ENCODE data around the gene STK24.
A peak's percentile ranks its signal among the peaks of the same experiment; 100 is the strongest.

Gene STK24

DNA sequence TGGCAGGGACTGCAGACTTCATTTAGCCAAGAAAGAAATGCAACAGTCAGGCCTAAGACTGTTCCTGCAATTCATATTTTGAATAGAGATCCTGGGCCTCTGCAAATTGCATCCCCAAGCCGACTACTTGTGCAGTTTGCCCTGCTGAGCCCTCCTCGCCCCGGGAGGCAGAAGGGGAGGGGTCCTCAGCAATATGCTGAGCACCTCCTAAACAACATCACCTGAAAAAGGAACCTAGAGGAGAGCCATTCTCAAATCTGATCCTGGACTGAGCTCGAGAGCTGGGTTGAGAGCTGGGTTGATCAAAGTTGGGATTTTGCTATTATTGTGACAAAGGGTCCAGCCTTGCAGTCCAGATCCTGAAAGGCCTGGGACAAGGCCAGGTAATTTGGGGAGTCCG lies 129.8 kb downstream of the STK24 start:
- no peak for DNase-seq

DNA sequence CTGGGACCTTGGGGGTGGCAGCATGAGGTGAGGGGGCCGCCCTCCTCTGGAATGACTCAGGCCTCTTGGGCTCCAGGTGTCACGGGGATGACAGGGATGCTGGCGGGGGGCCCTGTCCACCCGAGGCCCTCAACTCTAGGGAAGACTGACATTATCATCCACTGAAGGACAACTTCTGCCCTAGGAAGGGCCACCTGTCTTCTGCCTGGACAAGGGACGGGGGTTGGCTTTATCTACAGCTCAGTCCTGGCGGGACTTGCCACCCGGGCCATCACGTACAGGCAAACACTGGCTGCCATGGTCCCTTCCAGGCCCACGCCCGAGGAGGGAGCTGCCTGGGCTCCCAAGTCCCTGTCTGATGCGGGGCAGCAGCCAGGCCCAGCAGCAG lies 130.7 kb downstream of the STK24 start:
- no peak for DNase-seq

DNA sequence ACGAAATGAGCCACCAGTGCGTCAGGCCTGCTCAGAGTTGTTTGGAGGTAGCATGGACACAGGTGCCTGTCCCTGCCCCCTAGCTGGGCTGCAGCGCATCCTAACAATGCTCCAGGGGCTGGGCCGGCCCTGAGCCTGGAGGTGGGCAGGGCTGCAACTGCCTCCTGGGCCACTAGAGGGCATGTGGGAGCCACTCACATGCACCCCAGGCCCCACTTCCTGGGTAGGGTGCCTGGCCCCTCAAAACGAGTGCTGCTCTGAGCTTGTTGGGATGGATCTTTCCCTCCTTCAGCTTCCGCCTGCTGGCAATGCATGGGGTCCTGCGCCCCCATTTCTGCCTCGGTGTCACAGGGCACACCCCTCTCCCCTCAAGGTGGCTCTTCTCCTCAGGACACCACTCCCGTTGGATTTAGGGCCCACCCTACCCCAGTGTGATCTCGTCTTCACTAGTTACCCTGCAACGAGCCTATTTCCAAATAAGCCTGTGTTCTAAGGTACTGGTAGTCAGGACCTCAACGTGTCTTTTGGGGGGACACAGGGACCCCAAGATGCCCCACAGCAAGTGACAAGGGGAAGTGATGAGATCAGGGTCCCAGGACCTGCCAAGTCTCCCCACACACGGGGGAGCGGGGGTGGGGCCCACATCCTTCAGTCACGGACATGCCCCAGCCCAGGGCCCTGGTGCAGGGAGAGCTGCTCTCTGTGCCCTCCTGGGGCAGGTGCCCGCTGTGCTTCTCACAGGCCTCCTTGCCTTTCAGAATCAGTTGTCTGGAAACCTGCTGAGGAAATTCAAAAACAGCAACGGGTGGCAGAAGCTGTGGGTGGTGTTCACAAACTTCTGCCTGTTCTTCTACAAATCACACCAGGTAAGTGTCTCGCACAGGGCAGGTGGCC lies 131.3 kb downstream of the STK24 start:
- peak; percentile 52 for DNase-seq

DNA sequence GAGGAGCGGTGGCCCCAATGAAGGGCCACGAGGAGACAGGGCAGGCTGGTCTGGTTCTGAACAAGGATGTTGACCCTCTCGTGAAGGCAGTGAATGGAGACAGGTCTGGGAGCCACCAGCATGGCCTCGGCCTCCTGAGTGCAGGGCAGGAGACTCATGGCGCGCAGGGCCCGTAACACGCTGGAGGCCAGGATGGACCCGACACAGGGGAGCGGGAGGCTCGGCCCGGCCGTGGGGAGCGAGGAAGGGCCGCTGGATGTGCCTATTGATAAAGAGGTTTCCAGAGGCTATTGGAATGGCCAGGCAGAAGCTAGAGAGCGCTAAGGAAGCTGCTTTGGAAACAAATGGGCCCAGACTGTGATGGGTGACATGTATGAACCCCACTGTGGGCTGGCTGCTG lies 132.5 kb downstream of the STK24 start:
- DNase-seq, result no peak

DNA sequence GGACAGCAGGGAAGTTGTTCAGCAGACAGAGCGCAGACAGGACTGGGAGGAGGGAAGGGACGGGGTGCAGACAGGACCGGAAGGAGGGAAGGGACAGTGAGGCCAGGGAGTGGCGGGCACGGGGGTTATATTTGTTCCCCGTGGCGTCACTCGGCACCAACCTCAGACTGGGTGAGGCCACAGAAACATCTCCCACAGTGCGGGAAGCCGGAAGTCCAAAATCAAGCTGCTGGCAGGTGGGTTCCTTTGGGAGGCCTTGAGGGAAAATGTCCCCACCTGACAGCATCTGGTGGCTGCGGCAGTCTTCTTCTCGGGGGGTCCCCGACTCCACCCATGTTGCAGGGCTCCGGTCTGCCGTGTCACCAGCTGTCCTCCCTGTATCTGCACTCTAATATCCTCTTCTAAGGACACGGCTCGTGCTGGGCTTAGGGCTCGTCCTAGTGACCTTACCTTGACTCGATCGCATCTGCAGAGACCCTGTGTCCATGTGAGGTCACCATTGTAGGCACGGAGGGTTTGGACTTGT lies 133.0 kb downstream of the STK24 start:
- DNase-seq, result no peak

DNA sequence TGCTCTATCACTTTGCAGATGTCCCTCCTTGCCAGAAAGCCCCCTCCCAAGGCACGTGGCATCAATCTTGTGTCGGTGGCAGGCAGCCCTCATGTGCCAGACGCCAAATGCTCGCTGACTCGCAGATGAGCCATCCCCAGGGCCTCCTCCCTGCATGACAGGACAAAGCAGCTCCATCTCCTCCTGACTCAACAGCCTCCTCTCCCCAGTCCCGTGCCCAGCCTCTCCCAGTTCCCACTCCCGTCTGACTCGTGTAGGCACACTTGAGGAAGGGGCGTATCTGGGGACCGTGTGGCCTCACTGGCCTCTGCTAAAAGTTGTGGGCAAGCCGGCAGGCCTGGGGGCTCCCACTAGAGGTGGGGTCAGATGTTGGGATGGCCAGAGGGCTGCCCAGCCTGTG lies 133.6 kb downstream of the STK24 start:
- DNase-seq, result peak; percentile 76

DNA sequence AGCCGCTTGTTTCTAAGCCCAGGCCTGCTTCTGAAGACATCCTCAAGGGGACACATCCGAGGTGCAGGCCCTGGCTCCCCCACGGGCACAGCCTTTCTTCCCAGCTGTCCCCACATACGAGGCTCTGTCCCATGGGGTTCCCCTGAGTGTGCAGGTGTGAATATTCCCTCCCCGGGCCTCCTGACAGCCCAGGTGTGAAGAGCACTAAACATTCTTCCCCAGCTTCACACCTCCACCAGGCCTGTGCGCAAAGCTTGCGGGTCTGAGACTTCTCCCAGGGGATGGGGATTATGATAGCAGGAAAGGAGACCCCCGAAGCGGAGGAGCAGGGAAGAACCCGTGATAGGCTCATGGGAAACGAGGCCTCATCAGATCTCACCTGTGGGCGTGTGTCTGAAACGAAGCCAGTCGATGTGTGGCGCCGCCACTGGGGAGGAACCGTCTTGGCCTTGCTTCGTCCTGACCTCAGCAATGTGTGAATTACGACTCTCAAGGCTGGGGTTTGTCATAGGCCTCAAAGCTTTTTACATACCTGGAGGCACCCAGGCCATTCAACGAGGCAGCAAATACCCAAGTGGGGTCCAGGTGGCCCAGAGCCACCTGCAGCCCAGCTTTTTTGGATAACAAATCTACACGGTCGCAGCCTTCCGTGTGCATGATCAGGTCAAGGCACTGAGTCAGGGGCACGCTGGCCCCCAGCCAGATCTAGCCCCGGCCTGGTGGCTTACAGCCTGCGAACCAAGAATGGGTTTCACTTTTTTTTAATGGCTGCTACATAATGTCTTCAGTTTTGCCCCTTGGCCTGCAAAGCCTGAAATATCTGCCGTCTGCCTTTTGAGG lies 134.3 kb downstream of the STK24 start:
- DNase-seq, result no peak

DNA sequence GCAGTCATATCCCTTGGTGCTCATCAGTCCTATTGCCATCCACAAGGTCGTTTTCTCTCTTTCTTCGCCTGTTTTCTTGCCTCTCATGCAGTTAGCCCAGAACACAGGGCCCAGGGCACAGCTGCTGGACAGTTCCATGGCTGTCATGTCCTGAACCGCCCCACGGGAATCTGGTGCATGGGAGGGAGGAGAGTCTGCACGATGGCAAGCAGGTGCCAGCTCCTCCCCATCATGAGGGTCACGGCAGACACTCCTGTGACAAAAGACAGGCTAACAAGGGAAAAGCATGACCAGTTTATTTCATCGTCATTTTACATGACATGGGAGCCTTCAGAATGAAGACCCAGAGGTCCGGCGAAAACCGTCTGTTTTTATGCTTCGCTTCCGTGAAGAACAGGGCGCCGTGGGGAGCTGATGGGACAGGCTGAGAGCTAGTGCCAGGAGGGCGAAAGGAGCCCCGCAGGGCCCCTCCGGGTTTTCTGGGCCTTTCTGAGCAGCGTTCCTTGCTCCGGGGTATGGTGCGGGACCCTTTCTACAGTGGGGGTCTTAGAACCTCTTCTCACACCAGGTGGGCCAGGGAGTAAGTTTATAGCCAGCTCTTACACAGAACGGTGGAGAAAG lies 135.7 kb downstream of the STK24 start:
- no peak for DNase-seq

DNA sequence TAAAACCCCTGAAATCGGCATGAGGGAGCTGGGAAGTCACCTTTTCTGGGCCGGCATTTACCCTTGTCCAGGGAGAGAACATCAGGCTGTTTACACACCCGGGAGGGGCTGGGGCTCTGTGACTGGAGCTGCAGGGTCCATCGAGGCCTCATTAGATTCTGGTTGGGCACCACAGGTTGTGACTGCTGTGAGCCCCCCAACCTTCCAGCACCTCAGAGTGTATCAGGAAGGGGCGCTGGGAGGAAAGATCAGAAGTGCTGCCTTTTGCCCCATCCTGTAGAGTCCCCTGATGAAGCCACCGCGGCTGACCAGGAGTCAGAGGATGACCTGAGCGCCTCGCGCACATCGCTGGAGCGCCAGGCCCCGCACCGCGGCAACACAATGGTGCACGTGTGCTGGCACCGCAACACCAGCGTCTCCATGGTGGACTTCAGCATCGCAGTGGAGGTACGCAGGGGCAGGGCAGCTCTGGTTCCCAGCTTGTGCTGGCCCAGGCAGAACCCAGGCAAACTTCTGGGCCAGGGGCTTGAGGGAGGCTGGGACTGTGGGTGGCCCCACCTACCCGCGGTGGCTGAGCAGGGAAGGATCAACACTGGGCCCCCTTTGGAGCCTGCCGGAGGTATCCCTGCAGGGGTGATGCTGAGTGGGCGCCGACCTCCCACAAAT lies 136.4 kb downstream of the STK24 start:
- DNase-seq, result no peak

DNA sequence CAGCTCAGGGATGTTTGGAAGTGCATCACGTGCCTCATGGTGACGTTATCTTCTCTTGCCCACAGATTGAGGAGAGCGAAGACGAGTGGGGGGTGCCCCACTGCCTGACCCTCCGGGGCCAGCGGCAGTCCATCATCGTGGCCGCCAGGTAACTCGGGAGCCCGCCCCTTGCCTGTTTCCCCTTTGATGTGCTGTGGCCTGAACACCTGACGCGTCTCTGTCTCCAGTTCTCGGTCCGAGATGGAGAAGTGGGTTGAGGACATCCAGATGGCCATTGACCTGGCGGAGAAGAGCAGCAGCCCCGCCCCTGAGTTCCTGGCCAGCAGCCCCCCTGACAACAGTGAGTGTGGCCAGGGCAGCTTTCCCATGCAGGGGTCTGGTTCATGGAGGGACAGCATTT lies 137.0 kb downstream of the STK24 start:
- no peak for DNase-seq

DNA sequence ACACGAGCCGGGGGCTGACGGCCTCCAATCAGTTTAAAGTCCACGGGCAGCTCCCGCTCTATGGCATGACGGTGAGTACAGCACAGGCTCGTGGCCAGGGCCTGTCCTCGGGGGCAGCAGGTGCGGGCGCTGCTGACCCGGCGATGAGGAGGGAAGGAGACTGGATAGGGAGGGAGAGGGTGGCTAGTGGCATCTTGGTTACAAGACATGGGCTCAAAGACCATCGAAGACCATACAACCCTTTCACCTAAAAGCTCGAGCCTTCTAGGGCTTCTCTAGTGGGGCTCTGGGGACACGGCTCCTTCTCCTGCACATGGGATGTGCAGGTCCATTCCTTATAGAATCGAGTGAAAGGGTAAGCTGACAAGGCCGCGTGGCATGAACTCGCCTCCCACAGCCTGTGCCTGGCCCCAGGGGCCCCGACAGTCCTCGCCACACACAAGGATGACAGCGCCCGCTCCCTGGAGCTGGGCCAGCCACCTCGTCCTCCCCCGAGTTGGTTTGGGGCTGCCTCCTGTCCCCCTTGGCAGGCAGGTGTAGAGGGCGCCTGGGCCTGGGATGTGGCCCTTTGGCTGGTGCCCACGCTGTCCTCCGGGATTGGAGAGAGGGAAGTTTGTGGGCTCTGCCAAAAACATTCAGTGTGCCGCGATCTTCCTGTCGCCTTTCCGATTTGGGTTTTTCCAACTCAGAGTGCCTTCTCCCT lies 137.6 kb downstream of the STK24 start:
- no peak for DNase-seq

DNA sequence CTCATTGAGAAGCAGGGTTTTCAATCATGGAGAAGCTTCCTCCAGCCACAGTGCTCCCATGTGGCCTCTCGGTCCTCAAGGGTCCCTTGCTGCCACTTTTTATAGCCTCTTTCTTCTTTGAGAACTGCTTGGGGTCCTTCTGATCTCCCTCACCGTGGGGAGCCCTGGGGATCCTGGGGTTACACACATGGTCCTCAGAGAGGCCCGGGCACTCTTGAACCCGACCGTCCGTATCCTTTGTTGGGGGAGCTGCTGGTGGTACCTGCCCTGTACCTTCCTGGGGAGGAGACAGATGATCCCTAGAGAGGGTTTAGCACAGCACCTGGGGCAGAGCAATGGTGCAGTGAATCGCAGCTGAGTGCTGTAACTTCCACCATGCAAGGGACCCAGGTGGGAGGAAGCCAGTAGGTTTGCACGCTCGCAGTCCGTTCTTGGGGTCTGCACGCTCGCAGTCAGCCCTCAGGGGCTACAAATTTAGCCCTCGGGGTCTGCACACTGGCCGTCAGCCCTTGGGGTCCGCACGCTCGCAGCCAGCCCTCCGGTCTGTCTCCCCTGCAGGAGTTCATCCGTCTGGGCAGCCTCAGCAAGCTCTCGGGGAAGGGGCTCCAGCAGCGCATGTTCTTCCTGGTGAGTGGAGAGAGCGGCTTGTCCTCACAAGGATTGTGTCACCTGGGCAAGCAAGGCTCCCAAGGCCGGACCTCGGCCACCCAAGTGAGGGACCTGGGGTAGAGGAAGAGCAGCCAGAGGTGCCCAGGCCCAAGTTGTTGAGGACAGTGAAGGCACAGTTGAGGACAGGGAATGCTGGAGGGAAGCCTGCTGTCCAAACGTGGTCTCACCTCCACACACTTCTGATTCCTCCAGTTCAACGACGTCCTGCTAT lies 138.4 kb downstream of the STK24 start:
- DNase-seq, result no peak

DNA sequence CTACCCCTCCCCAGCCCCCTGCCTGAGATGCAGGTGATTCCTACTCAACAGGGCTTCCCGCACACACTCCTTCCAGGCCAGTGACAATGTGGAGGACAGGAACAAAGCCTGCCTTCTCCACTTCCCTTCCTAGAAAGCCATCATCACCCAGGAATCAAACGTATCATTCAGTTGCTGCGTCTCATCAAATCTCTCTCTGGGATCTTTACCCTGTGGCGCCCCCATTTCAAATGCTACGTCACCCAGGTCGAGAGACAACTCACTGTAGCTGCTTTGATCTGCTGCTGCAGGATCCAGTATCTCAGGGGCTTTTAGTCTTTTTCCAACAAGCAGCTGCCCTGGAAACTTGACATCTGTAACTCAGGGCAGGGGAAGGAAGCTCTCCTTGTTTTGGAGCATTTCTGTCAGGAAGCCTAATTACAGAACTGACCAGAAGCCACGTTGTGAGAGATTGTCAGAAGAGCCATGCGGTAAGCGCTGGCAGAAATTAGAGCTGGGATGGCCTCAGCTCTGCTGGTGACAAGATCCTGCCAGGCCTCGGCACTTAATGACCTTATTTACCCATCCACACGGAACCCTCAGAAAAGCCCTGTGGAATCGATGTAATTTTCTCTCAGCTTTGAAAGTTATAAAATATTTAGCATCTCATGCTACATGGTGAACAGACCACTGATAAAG lies 140.5 kb downstream of the STK24 start:
- DNase-seq, result no peak

DNA sequence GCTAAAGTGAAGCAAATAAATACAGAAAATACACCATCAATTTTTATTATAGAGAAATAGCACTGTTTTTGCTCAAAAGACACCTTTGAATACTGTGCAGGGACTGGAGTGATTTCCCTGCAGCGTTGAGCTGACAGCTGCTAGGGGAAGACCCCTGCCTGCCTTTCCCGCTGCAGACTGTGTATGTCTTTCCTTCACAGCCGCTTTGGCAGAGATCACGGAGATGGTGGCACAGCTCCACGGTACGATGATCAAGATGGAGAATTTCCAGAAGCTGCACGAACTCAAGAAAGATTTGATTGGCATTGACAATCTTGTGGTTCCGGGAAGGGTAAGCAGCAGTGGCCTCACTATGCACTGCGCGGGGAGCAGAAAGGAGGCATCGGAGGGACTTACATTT lies 141.5 kb downstream of the STK24 start:
- no peak for DNase-seq

DNA sequence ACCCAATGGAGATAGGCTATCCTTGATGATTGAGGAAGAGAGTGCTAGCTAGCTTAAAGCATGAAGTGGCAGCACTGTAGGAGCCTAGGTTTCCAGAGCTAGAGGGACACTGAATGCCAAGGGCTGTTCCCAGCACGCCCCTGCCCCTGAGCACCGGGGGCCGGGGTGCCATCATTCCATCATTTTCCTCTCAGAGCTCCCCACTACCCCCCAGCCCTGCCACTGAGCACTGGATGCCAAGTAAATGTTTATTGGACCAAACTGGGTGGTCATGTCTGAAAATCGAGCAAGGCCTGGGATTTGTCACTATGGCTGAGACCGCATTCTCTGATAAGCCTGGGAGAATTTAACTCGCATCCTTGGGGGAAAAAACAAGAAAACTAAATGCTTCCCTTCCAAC lies 142.8 kb downstream of the STK24 start:
- DNase-seq, result no peak

DNA sequence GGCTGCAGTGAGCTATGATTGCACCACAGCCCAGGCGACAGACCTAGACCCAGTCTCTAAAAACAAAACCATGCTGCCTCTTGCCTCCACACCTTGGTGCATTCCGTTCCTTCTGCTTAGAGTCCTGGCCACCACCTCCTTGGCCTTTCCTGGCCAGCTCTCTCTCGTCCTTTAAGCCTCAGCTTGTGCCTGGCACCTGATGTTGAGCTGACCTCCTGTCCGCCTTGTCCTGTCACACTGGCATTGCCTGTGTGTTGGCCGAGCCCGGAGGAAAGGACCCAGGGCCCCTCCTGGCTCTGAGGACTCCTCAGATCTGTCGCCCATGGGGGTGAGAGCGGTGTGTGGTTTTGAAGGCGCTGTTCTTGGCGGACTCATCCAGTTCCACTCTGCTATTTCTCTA lies 143.3 kb downstream of the STK24 start:
- DNase-seq, result no peak

DNA sequence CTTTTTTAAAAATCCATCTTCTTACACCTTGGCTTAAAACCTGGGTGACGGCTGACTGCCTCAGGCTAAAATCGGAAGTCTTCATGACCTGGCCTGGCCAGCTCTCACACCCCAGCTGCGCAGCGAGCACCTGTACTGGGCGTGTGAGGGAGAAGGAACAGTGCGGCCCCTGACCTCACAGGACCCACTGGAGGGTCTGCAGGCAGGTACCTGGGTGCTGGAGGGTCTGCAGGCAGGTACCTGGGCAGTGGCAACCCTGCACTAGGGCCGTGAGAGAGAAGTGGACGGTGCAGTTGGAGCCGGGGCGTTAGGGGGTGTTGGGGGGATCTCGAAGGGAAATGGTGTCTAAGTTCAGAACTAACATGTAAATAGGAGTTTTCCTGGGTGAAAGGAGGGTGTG lies 144.3 kb downstream of the STK24 start:
- DNase-seq, result no peak

DNA sequence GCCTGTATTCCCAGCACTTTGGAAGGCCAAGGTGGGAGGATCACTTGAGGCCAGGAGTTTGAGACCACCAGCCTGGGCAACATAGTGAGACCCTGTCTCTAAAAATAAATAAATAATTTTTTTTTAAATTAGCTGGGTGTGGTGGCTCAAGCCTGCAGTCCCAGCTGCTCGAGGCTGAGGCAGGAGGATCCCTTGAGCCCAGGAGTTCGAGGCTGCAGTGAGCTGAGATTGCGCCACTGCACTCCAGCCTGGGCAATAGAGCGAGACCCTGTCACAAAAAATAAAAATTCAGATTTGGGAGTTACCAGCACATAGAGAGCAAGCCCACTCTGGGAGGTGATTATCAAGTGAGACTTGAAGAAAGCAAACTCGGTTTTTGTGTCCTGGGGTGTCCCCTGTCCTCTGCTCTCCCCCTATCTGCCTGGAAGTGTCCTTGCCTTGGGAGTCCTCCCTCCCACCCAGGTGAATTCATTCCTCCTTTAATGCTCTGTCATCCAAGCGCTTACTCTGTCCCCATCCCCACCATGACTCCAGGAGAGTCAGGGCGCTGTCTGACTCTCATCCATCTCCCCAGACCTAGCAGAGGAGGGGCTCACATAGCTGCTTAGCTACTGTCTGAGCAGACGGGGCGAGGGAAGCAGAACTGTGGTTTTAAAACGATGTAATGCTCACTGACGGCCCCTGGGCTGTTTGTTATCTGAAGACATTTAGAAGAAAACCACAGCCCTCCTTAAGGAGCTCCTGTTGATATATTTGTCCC lies 146.8 kb downstream of the STK24 start:
- no peak for DNase-seq

DNA sequence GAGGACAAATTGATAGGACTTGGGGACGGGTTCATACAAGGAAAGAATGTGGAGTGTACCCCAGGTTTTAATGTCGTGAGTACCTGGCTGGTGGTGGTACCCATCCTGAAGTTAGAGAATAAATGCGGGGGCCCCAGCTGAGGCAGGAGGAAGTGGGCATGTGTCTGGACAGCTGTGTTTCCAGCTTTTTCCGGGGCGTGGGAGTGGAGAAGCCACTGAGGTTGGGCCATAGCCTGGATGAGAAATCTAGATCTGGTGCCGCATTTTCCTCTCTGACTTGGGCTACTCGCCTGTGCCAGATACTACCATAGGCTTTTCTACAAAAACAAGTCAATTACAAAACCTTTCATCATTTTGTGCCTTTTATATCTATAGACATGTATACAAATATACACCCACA lies 147.4 kb downstream of the STK24 start:
- no peak for DNase-seq

DNA sequence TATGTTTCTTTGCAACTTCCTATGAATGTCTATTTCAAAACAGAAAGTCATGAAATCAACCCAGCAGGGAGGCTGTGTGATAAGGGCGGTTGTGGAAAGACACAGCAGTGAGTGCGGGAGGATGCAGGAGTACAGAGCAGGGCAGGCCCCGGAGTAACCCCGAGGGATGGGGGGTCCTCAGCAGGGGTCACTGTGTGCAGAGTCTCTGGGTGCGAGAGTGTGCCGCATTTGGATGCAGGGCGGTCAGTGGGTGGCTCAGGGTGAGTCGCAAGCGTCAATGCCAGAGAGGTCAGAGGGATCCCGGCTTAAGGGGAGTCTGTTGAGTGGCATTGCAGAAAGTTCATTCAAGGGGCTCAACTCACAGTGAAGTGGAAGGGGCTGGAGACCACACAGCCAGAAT lies 147.8 kb downstream of the STK24 start:
- DNase-seq, result no peak

Measured in NCI-H226 (cell line).